Stomach (tissue), 9 donors: ENCODE data around the gene CBX4. TPM values are rescaled to one million over a fixed set of nuclear protein-coding genes. Genes with fewer than 3 reads are reported as not detected.
A peak's percentile ranks its signal among the peaks of the same experiment; 100 is the strongest.

ENCODE experiments used
- DNase-seq, 2 donors: peaks; one replicate each; pipeline versions ENCODE4 v3.0.0 to v3.0.0-alpha.2; 2013 to 2019
- H3K27ac ChIP-seq, 5 donors: fragments of 200-600 bp in 4 of 5; sonication (generic) in 4 of 5; one replicate each; pipeline ENCODE4 v1.5.1; 2013 to 2019; ENCODE audit warnings: mild to moderate bottlenecking in 1 of 5, moderate library complexity in 1 of 5
- H3K27me3 ChIP-seq, 3 donors: fragments of 200-600 bp; sonication (generic); one replicate each; pipeline ENCODE4 v1.5.1; 2017 to 2019; ENCODE audit warnings: mixed run types in 1 of 3
- H3K36me3 ChIP-seq, 4 donors: fragments of 200-600 bp; sonication (generic); 1 replicate in 3 of 4; 2 replicates in 1 of 4; pipeline ENCODE4 v1.5.1; 2016 to 2019
- H3K4me1 ChIP-seq, 4 donors: fragments of 200-600 bp; sonication (generic); one replicate each; pipeline ENCODE4 v1.5.1; 2016 to 2019
- H3K4me3 ChIP-seq, 4 donors: fragments of 200-600 bp; sonication (generic) in 3 of 4; one replicate each; pipeline ENCODE4 v1.5.1; 2016 to 2019; ENCODE audit warnings: mild to moderate bottlenecking in 1 of 4
- H3K9me3 ChIP-seq, 4 donors: fragments of 200-600 bp; sonication (generic); one replicate each; pipeline ENCODE4 v1.5.1; 2016 to 2019
- EP300 ChIP-seq: sonication (generic); formaldehyde crosslinking; IDR thresholded peaks from one replicate; pipeline ENCODE4 v1.6.1; 2017; ENCODE audit warnings: antibody characterized with exemption
- POLR2A ChIP-seq, 4 donors: fragments of 450-650 bp; IDR thresholded peaks; one replicate each; pipeline ENCODE4 v1.6.1; 2016; ENCODE audit warnings: antibody characterized with exemption in 4 of 4, control low read depth in 2 of 4, mild to moderate bottlenecking in 1 of 4, moderate library complexity in 1 of 4
- POLR2AphosphoS5 ChIP-seq, 3 donors: sonication (generic); formaldehyde crosslinking; IDR thresholded peaks; one replicate each; pipeline ENCODE4 v1.6.1; 2016; ENCODE audit warnings: antibody characterized with exemption in 3 of 3
- WGBS, 5 donors: extraction: QIAGEN DNeasy Blood & Tissue Kit in 3 of 5; methylation state at CpG; one replicate each; pipeline versions ENCODE4 v1.1.5 to v1.1.7; 2013 to 2018; 5-methylcytosine and 5-hydroxymethylcytosine counted together
- intact Hi-C: fragments of 100-400 bp; cut with DNase I; formaldehyde crosslinking; loops from one replicate; pipeline ENCODE4 v1.15.1; 2023; ENCODE audit warnings: low total_unique reads
- polyA plus RNA-seq, 3 donors: library from polyadenylated mRNA; stranded (reverse); fragments of 200-250 nt; gene quantifications; one replicate each; pipeline ENCODE4 v1.2.3, GENCODE V29; 2013
- total RNA-seq, 5 donors: library from RNA; depleted of rRNA; stranded (reverse); fragments of >200 nt; gene quantifications; one replicate each; pipeline versions ENCODE4 v1.1.0 to v1.2.3, GENCODE V29; 2014 to 2016
- TF ChIP-seq, protein P1 (sequence below), 7 experiments: fragments of 450-650 bp in 4 of 7; fragments of 200-600 bp in 3 of 7; sonication (generic) in 3 of 7; IDR thresholded peaks; one replicate each; pipeline ENCODE4 v1.5.1; 2016 to 2019; ENCODE audit warnings: antibody characterized with exemption in 7 of 7, control low read depth in 2 of 7, mild to moderate bottlenecking in 1 of 7
- donor health status: healthy with polysubstance abuse.
- donor health status: Bipolar disorder and iron deficiency.
- donor health status: healthy.

CBX4 gene
- total and polyA plus RNA-seq, 8 donors = 1.8 to 10.6 (median 8.3) TPM

DNA sequence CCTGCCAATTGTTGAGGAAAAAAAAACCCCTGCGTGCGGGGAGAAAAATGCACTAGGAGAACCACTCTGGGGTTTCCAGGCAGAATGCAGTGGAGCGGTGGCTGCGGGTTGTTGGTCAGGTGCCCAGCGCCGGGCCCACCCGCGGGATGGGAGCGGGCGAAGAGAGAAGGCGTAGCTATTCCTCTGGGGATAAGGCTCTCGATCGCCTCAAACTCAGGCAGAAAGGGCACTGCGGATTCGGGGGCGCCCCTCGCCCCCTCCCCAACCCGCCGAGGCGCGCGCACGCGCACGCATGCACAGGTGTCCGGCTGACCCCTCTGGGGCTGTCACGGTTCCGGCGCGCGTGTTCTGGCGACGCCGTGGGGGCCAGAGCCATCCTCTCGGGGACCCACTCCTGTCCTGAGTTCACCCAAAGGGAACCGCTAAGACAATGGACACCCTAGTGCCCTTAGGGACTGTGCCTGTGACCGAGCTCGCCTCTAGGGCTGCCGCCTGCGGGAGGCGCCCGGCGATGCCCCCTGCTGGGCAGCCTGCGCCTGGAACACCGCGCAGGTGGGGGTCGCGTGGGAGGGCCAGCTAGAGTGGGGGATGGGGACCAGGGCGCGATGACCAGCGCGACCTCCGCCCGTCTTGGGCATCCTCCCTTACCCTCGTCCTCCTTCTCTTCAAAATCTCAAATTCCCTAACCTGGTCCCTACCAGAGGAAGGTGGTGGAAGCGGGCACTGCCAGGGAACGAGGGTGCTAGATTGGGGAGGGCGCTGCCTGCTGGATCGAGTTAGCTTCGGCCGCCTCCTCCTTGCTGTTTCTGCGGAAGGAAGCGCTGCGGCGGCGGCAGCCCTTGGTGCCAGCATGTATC lies 28.0 kb downstream of the CBX4 start:
- peaks cover 65 to 75% (median 67%) of the 10 kb centered on the region in 4 donors for H3K4me1 ChIP-seq

GRCh38 chr17:79810130-79811010 lies 28.9 kb downstream of the CBX4 start:
- TF ChIP-seq, protein P1, sequence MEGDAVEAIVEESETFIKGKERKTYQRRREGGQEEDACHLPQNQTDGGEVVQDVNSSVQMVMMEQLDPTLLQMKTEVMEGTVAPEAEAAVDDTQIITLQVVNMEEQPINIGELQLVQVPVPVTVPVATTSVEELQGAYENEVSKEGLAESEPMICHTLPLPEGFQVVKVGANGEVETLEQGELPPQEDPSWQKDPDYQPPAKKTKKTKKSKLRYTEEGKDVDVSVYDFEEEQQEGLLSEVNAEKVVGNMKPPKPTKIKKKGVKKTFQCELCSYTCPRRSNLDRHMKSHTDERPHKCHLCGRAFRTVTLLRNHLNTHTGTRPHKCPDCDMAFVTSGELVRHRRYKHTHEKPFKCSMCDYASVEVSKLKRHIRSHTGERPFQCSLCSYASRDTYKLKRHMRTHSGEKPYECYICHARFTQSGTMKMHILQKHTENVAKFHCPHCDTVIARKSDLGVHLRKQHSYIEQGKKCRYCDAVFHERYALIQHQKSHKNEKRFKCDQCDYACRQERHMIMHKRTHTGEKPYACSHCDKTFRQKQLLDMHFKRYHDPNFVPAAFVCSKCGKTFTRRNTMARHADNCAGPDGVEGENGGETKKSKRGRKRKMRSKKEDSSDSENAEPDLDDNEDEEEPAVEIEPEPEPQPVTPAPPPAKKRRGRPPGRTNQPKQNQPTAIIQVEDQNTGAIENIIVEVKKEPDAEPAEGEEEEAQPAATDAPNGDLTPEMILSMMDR (IDR thresholded peaks at IDR 0.05) = no peak
- TF ChIP-seq POLR2AphosphoS5 (IDR thresholded peaks at IDR 0.05) = no peak
- no peak for TF ChIP-seq POLR2A (IDR thresholded peaks at IDR 0.05)
- no peak for TF ChIP-seq EP300
- peak; percentile 84 to 95 for DNase-seq
- Histone ChIP-seq H3K27me3 (peaks cover 77 to 100% (median 98%) of the 10 kb centered on the region in 3 donors), H3K27ac (no peak overlapping the region), H3K4me1 (peaks cover 61 to 70% (median 63%) of the 10 kb centered on the region in 4 donors), H3K36me3 (no peaks in the 10 kb centered on the region), H3K4me3 (peak overlapping the region in 3 of 4 donors; percentile 12 to 33 (median 12)), H3K9me3 (no peaks in the 10 kb centered on the region)
- intact Hi-C loops = no loop called here
- WGBS, 5 donors = 1 to 3% (median 2%) methylated on average over 36 to 79 of the region's 79 CpGs

More for the DNA sequence above, 28.0 kb downstream of the CBX4 start:
- Histone ChIP-seq H3K9me3 (no peaks in the 10 kb centered on the region), H3K27me3 (peaks cover 75 to 100% (median 98%) of the 10 kb centered on the region in 3 donors), H3K27ac (no peak overlapping the region), H3K36me3 (no peaks in the 10 kb centered on the region), H3K4me3 (peak overlapping the region in 1 of 4 donors; percentile 19)
- no peak for TF ChIP-seq POLR2A (IDR thresholded peaks at IDR 0.05)
- TF ChIP-seq, protein P1 (IDR thresholded peaks at IDR 0.05) = peak in 3 of 7 experiments; percentile 21 to 59 (median 28)
- DNase-seq = peak in 1 of 2 donors; percentile 82
- 2 to 3% (median 2%) methylated on average over 36 to 66 of the region's 66 CpGs for WGBS, 5 donors
- intact Hi-C loops = no loop called here

DNA sequence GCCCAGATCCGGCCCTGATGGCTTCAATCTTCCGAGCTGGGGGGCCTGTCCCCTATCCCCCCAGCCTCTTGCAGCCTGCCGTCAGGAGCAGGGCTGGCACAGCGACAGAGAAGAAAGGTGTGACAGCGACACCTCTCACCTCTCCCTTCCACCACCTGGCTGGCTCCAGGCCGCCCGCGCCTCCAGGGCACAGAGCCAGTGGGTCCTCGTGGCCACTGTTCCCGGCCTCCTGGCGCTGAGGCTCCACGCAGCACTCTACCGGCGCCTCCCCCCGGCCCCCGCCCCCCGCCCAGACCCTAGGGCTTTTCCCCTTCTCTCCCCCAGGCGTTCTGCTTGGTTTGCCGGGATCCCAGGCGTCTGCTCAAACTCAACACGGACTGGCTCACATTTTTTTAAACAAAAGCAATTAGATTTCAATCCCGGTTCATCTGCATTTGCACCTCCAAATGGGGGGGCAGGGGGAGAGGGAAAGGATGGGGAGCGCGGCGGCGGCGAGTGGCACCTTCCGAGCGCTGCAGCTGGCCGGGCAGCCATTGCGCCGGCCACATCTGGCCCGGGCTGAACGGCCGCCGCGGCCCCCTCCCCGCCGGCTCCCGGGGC lies 29.6 kb downstream of the CBX4 start:
- Histone ChIP-seq H3K36me3 (no peaks in the 10 kb centered on the region), H3K4me3 (peak overlapping the region in 2 of 4 donors; percentile 12 to 24), H3K9me3 (no peaks in the 10 kb centered on the region), H3K27ac (no peak overlapping the region), H3K4me1 (peaks cover 54 to 64% (median 57%) of the 10 kb centered on the region in 4 donors), H3K27me3 (peaks cover 77 to 100% (median 98%) of the 10 kb centered on the region in 3 donors)
- intact Hi-C loops = loop anchor here (10.0 kb wide), 2 partner anchors 105 to 185 kb away; no protein-coding TSS in a partner anchor
- peak; percentile 67 to 73 for DNase-seq
- TF ChIP-seq POLR2A (IDR thresholded peaks at IDR 0.05) (no peak), EP300 (no peak), POLR2AphosphoS5 (IDR thresholded peaks at IDR 0.05) (no peak)
- TF ChIP-seq, protein P1 (IDR thresholded peaks at IDR 0.05) = no peak
- WGBS, 5 donors = 2 to 8% (median 4%) methylated on average over 25 to 40 of the region's 40 CpGs
